ENCODE data around the gene KDM6A.

KDM6A gene

GRCh38 chrX:45007598-45007997 is 134.6 kb downstream of the KDM6A start:
- ATAC-seq, result no peak
- no peak for TF ChIP-seq OSR1 (CRISPR knock-in tag; IDR thresholded peaks at IDR 0.05)
- no peak for TF ChIP-seq TOX (CRISPR knock-in tag; IDR thresholded peaks at IDR 0.05; ENCODE audit: borderline replicate concordance)
- TF ChIP-seq ZFP30 (CRISPR knock-in tag; IDR thresholded peaks at IDR 0.05), result no peak
- TF ChIP-seq PPARA (CRISPR knock-in tag; IDR thresholded peaks at IDR 0.05; ENCODE audit: borderline replicate concordance), result no peak
- TF ChIP-seq ISL1 (CRISPR knock-in tag; IDR thresholded peaks at IDR 0.05), result no peak
- TF ChIP-seq, protein P1, sequence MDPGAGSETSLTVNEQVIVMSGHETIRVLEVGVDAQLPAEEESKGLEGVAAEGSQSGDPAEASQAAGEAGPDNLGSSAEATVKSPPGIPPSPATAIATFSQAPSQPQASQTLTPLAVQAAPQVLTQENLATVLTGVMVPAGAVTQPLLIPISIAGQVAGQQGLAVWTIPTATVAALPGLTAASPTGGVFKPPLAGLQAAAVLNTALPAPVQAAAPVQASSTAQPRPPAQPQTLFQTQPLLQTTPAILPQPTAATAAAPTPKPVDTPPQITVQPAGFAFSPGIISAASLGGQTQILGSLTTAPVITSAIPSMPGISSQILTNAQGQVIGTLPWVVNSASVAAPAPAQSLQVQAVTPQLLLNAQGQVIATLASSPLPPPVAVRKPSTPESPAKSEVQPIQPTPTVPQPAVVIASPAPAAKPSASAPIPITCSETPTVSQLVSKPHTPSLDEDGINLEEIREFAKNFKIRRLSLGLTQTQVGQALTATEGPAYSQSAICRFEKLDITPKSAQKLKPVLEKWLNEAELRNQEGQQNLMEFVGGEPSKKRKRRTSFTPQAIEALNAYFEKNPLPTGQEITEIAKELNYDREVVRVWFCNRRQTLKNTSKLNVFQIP (CRISPR knock-in tag; IDR thresholded peaks at IDR 0.05; ENCODE audit: borderline replicate concordance, low read depth), result no peak
- TF ChIP-seq CREB5 (CRISPR knock-in tag; IDR thresholded peaks at IDR 0.05; ENCODE audit: low read depth), result no peak
- no peak for TF ChIP-seq ZNF8 (CRISPR knock-in tag; IDR thresholded peaks at IDR 0.05)
- TF ChIP-seq ZNF565 (CRISPR knock-in tag; conservative IDR thresholded peaks at IDR 0.05; ENCODE audit: low read depth), result no peak
- no peak for TF ChIP-seq ZFP3 (CRISPR knock-in tag; IDR thresholded peaks at IDR 0.05)

GRCh38 chrX:45009371-45010000 is 136.5 kb downstream of the KDM6A start:
- peak; percentile 55 for ATAC-seq
- TF ChIP-seq ZNF565 (CRISPR knock-in tag; conservative IDR thresholded peaks at IDR 0.05; ENCODE audit: low read depth) (no peak), ZNF8 (CRISPR knock-in tag; IDR thresholded peaks at IDR 0.05) (no peak), GLIS3 (CRISPR knock-in tag; IDR thresholded peaks at IDR 0.05) (no peak), CSDC2 (CRISPR knock-in tag; IDR thresholded peaks at IDR 0.05) (no peak), ZNF70 (CRISPR knock-in tag; IDR thresholded peaks at IDR 0.05) (no peak), TSHZ2 (CRISPR knock-in tag; IDR thresholded peaks at IDR 0.05) (no peak), ZFP30 (CRISPR knock-in tag; IDR thresholded peaks at IDR 0.05) (no peak), OSR1 (CRISPR knock-in tag; IDR thresholded peaks at IDR 0.05) (no peak), ISL1 (CRISPR knock-in tag; IDR thresholded peaks at IDR 0.05) (no peak), ARNTL (CRISPR knock-in tag; IDR thresholded peaks at IDR 0.05; ENCODE audit: borderline replicate concordance, low read depth) (no peak), PATZ1 (CRISPR knock-in tag; IDR thresholded peaks at IDR 0.05; ENCODE audit: borderline replicate concordance) (no peak), TOX (CRISPR knock-in tag; IDR thresholded peaks at IDR 0.05; ENCODE audit: borderline replicate concordance) (no peak), RARB (CRISPR knock-in tag; IDR thresholded peaks at IDR 0.05) (no peak), ZC3H10 (CRISPR knock-in tag; IDR thresholded peaks at IDR 0.05) (no peak), SNAI2 (CRISPR knock-in tag; IDR thresholded peaks at IDR 0.05) (no peak), TCF4 (CRISPR knock-in tag; IDR thresholded peaks at IDR 0.05; ENCODE audit: borderline replicate concordance) (no peak), CREB5 (CRISPR knock-in tag; IDR thresholded peaks at IDR 0.05; ENCODE audit: low read depth) (no peak), CSRNP3 (CRISPR knock-in tag; IDR thresholded peaks at IDR 0.05) (no peak)
- TF ChIP-seq, protein P1 (CRISPR knock-in tag; IDR thresholded peaks at IDR 0.05; ENCODE audit: borderline replicate concordance, low read depth), result no peak

Data from SK-N-SH treated with all-trans-retinoic acid at 6 μM for 48 hours (cell line).